ENCODE measurements around the gene ZDHHC9. TPM values are rescaled to one million over a fixed set of nuclear protein-coding genes. Genes with fewer than 3 reads are reported as not detected.
A peak's percentile ranks its signal among the peaks of the same experiment; 100 is the strongest.

Gene ZDHHC9
- total and polyA plus RNA-seq, 5 donors from 2014 or later: 2.4 to 6.2 (median 4.1) TPM

DNA sequence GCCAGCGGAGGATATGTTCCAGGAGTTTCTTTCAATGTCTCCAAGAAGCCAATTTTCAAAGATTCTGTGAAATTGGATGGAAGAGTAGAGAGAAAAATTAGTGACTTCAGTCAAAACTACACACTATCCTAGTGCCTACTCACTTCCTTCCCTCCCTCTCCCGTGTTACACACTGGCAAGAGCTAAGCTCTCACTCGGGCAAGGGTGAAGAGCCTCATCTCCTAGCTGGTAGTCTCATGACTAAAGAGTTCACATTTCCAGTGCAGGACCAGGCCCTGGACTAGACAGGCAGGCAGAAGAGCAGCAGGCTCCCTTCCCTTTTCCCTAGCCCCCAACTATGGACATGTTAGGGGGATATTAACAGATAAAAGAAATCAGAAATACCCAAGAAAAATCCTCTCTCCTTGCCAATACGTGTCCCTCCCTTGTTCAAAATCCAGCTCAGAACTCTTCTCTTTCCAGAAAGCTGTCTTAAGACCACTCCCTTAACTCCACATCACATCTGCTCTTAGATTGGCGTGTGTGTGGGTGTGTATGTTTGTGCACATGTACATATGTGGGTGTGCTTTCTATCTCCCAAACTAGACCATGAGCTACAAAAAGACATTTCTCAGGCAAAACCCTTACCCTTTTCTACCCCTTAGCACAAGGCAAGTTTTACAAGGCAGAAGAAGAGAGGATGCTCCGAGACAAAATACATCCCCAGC, 29.9 kb downstream of the ZDHHC9 start:
- Histone ChIP-seq H3K36me3 (ENCODE audit: control insufficient read depth, insufficient read depth, low read length) (no peaks in the 10 kb centered on the region), H3K4me1 (ENCODE audit: control insufficient read depth, insufficient read depth, low read length, poor library complexity, severe bottlenecking) (no peaks in the 10 kb centered on the region), H3K27me3 (ENCODE audit: control insufficient read depth, insufficient read depth, low read length) (no peaks in the 10 kb centered on the region), H3K27ac (ENCODE audit: insufficient read depth, low read length, poor library complexity, severe bottlenecking) (no peak overlapping the region), H3K9me3 (ENCODE audit: control insufficient read depth in 2 of 2, low read length in 2 of 2) (no peaks in the 10 kb centered on the region), H3K4me3 (ENCODE audit: low read depth, low read length) (no peak overlapping the region)
- Mint-ChIP-seq H3K36me3 (peaks cover 11% of the 10 kb centered on the region), H3K4me3 (no peak overlapping the region), H3K27me3 (no peaks in the 10 kb centered on the region), H3K9me3 (no peaks in the 10 kb centered on the region), H3K27ac (no peak overlapping the region), H3K4me1 (peaks cover 0 to 10% (median 8%) of the 10 kb centered on the region in 4 donors)
- DNase-seq: no peak
- no peak for ATAC-seq (ENCODE audit: low read depth in 2 of 2)

- Histone ChIP-seq H3K9me3 (ENCODE audit: control insufficient read depth in 2 of 2, low read length in 2 of 2) (no peaks in the 10 kb centered on the region), H3K4me3 (ENCODE audit: low read depth, low read length) (peak overlapping the region; percentile 13), H3K36me3 (ENCODE audit: control insufficient read depth, insufficient read depth, low read length) (peaks cover 2% of the 10 kb centered on the region), H3K4me1 (ENCODE audit: control insufficient read depth, insufficient read depth, low read length, poor library complexity, severe bottlenecking) (no peaks in the 10 kb centered on the region), H3K27ac (ENCODE audit: insufficient read depth, low read length, poor library complexity, severe bottlenecking) (no peak overlapping the region), H3K27me3 (ENCODE audit: control insufficient read depth, insufficient read depth, low read length) (no peaks in the 10 kb centered on the region)
- H3K9me3 Mint-ChIP-seq: no peaks in the 10 kb centered on the region
- DNase-seq (peak in 1 of 3 donors; percentile 46), ATAC-seq (ENCODE audit: low read depth in 2 of 2) (peak in 1 of 2 donors; percentile 44)
- no peak overlapping the region for H3K4me3 Mint-ChIP-seq
- H3K27ac Mint-ChIP-seq: peak overlapping the region in 1 of 3 donors; percentile 56
- peaks cover 20% of the 10 kb centered on the region for H3K36me3 Mint-ChIP-seq
- H3K4me1 Mint-ChIP-seq: peaks cover 0 to 16% (median 11%) of the 10 kb centered on the region in 4 donors
- no peaks in the 10 kb centered on the region for H3K27me3 Mint-ChIP-seq
Measured at GRCh38 chrX:129808829-129809796, 34.6 kb downstream of the ZDHHC9 start.

GRCh38 chrX:129808158-129808828, 35.4 kb downstream of the ZDHHC9 start:
- H3K27me3 ChIP-seq (ENCODE audit: control insufficient read depth, insufficient read depth, low read length): no peaks in the 10 kb centered on the region
- peaks cover 2% of the 10 kb centered on the region for H3K36me3 ChIP-seq (ENCODE audit: control insufficient read depth, insufficient read depth, low read length)
- no peak overlapping the region for H3K4me3 Mint-ChIP-seq
- no peak overlapping the region for H3K27ac ChIP-seq (ENCODE audit: insufficient read depth, low read length, poor library complexity, severe bottlenecking)
- no peak overlapping the region for H3K4me3 ChIP-seq (ENCODE audit: low read depth, low read length)
- peaks cover 26% of the 10 kb centered on the region for H3K36me3 Mint-ChIP-seq
- DNase-seq: no peak
- no peak for ATAC-seq (ENCODE audit: low read depth in 2 of 2)
- H3K4me1 ChIP-seq (ENCODE audit: control insufficient read depth, insufficient read depth, low read length, poor library complexity, severe bottlenecking): no peaks in the 10 kb centered on the region
- H3K27ac Mint-ChIP-seq: no peak overlapping the region
- no peaks in the 10 kb centered on the region for H3K9me3 ChIP-seq (ENCODE audit: control insufficient read depth in 2 of 2, low read length in 2 of 2)
- H3K27me3 Mint-ChIP-seq: no peaks in the 10 kb centered on the region
- H3K4me1 Mint-ChIP-seq: peaks cover 0 to 16% (median 11%) of the 10 kb centered on the region in 4 donors
- H3K9me3 Mint-ChIP-seq: no peaks in the 10 kb centered on the region

DNA sequence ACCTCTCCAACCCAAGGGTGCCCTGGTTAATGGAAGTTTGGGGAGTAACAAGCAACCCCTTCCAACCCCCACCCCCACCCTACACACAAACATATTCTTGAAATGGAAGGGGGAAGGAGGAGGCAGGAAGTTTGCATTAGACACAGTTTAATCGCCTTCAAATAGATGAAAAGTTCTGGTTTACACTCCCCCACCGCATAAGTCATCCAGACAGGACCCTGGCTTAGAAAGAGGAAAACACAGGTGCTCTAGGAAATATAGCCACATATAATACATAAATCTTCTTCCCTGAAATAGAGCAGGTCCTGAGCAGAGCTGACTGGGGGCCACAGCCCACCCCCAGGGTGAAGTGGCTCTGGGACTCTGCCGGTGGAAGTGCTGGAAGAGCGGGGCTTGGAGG, 38.9 kb downstream of the ZDHHC9 start:
- H3K27ac Mint-ChIP-seq: no peak overlapping the region

DNA sequence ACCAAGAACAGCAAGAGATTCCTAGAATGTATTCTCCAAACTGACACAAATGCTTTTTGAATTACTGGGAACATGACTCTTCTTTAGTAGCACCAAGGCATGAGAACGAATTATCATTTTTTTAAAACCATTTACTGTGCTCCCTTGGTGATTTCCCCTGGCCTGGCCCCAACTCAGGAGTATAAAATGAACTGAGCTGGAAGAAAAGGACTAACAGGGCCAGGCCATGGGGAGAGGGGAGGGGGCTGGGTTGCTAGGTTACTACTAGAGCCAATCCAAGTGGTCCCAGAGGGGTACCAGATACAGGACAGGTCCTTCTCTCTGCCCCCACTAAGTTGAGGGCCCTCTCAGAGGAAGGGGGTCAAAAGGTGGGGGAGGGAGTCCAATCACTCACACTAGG, 40.8 kb downstream of the ZDHHC9 start:
- no peaks in the 10 kb centered on the region for H3K9me3 Mint-ChIP-seq
- H3K4me1 Mint-ChIP-seq: peaks cover 0 to 16% (median 12%) of the 10 kb centered on the region in 4 donors
- Histone ChIP-seq H3K27me3 (ENCODE audit: control insufficient read depth, insufficient read depth, low read length) (no peaks in the 10 kb centered on the region), H3K9me3 (ENCODE audit: control insufficient read depth in 2 of 2, low read length in 2 of 2) (no peaks in the 10 kb centered on the region), H3K4me3 (ENCODE audit: low read depth, low read length) (no peak overlapping the region), H3K27ac (ENCODE audit: insufficient read depth, low read length, poor library complexity, severe bottlenecking) (no peak overlapping the region), H3K36me3 (ENCODE audit: control insufficient read depth, insufficient read depth, low read length) (peaks cover 3% of the 10 kb centered on the region), H3K4me1 (ENCODE audit: control insufficient read depth, insufficient read depth, low read length, poor library complexity, severe bottlenecking) (peaks cover 4% of the 10 kb centered on the region)
- H3K4me3 Mint-ChIP-seq: no peak overlapping the region
- DNase-seq (no peak), ATAC-seq (ENCODE audit: low read depth in 2 of 2) (no peak)
- no peaks in the 10 kb centered on the region for H3K27me3 Mint-ChIP-seq
- no peak overlapping the region for H3K27ac Mint-ChIP-seq
- H3K36me3 Mint-ChIP-seq: peaks cover 20% of the 10 kb centered on the region

More for the DNA sequence above, 38.9 kb downstream of the ZDHHC9 start:
- Histone ChIP-seq H3K4me3 (ENCODE audit: low read depth, low read length) (no peak overlapping the region), H3K27me3 (ENCODE audit: control insufficient read depth, insufficient read depth, low read length) (no peaks in the 10 kb centered on the region), H3K9me3 (ENCODE audit: control insufficient read depth in 2 of 2, low read length in 2 of 2) (no peaks in the 10 kb centered on the region), H3K36me3 (ENCODE audit: control insufficient read depth, insufficient read depth, low read length) (peaks cover 2% of the 10 kb centered on the region), H3K27ac (ENCODE audit: insufficient read depth, low read length, poor library complexity, severe bottlenecking) (no peak overlapping the region), H3K4me1 (ENCODE audit: control insufficient read depth, insufficient read depth, low read length, poor library complexity, severe bottlenecking) (no peaks in the 10 kb centered on the region)
- no peak for ATAC-seq (ENCODE audit: low read depth in 2 of 2)
- H3K36me3 Mint-ChIP-seq: peaks cover 20% of the 10 kb centered on the region
- no peak overlapping the region for H3K4me3 Mint-ChIP-seq
- no peaks in the 10 kb centered on the region for H3K9me3 Mint-ChIP-seq
- DNase-seq: no peak
- peaks cover 0 to 14% (median 12%) of the 10 kb centered on the region in 4 donors for H3K4me1 Mint-ChIP-seq
- no peaks in the 10 kb centered on the region for H3K27me3 Mint-ChIP-seq

- ATAC-seq (ENCODE audit: low read depth in 2 of 2): no peak
- Histone ChIP-seq H3K4me1 (ENCODE audit: control insufficient read depth, insufficient read depth, low read length, poor library complexity, severe bottlenecking) (peaks cover 4% of the 10 kb centered on the region), H3K9me3 (ENCODE audit: control insufficient read depth in 2 of 2, low read length in 2 of 2) (no peaks in the 10 kb centered on the region), H3K4me3 (ENCODE audit: low read depth, low read length) (no peak overlapping the region), H3K27me3 (ENCODE audit: control insufficient read depth, insufficient read depth, low read length) (no peaks in the 10 kb centered on the region), H3K36me3 (ENCODE audit: control insufficient read depth, insufficient read depth, low read length) (peaks cover 13% of the 10 kb centered on the region), H3K27ac (ENCODE audit: insufficient read depth, low read length, poor library complexity, severe bottlenecking) (no peak overlapping the region)
- peaks cover 15% of the 10 kb centered on the region for H3K36me3 Mint-ChIP-seq
- no peak overlapping the region for H3K4me3 Mint-ChIP-seq
- DNase-seq: no peak
- H3K9me3 Mint-ChIP-seq: no peaks in the 10 kb centered on the region
- no peak overlapping the region for H3K27ac Mint-ChIP-seq
- peaks cover 0 to 20% (median 14%) of the 10 kb centered on the region in 4 donors for H3K4me1 Mint-ChIP-seq
- H3K27me3 Mint-ChIP-seq: no peaks in the 10 kb centered on the region
Measured at GRCh38 chrX:129800186-129800585, 43.5 kb downstream of the ZDHHC9 start.

GRCh38 chrX:129798888-129799287, 44.8 kb downstream of the ZDHHC9 start:
- Mint-ChIP-seq H3K36me3 (peaks cover 12% of the 10 kb centered on the region), H3K4me3 (no peak overlapping the region), H3K27me3 (no peaks in the 10 kb centered on the region), H3K4me1 (peaks cover 0 to 21% (median 15%) of the 10 kb centered on the region in 4 donors), H3K27ac (peak overlapping the region in 2 of 3 donors; percentile 68 to 91), H3K9me3 (no peaks in the 10 kb centered on the region)
- H3K4me3 ChIP-seq (ENCODE audit: low read depth, low read length): no peak overlapping the region
- H3K36me3 ChIP-seq (ENCODE audit: control insufficient read depth, insufficient read depth, low read length): peaks cover 25% of the 10 kb centered on the region
- no peaks in the 10 kb centered on the region for H3K9me3 ChIP-seq (ENCODE audit: control insufficient read depth in 2 of 2, low read length in 2 of 2)
- H3K27me3 ChIP-seq (ENCODE audit: control insufficient read depth, insufficient read depth, low read length): no peaks in the 10 kb centered on the region
- ATAC-seq (ENCODE audit: low read depth in 2 of 2): peak; percentile 42 to 47
- no peak for DNase-seq
- H3K4me1 ChIP-seq (ENCODE audit: control insufficient read depth, insufficient read depth, low read length, poor library complexity, severe bottlenecking): peaks cover 4% of the 10 kb centered on the region
- H3K27ac ChIP-seq (ENCODE audit: insufficient read depth, low read length, poor library complexity, severe bottlenecking): no peak overlapping the region
